Mesenchymal stem cell (in vitro differentiated cells and primary cell): ENCODE data around the gene BNC2.

Source experiments
- DNase-seq: peaks from one replicate; pipeline ENCODE4 v3.0.0-alpha.2; 2013
- H2AFZ ChIP-seq: one replicate; pipeline ENCODE4 v1.6.1; 2013; ENCODE audit warnings: low read depth, mild to moderate bottlenecking, control low read depth, inconsistent platforms, low read length, moderate library complexity
- H2AK5ac ChIP-seq: 2 replicates; pipeline ENCODE4 v1.6.1; 2013; ENCODE audit warnings: low read length, moderate library complexity, mild to moderate bottlenecking, inconsistent platforms; ENCODE audit not compliant: severe bottlenecking
- H2BK120ac ChIP-seq: one replicate; pipeline ENCODE4 v1.6.1; 2013; ENCODE audit warnings: low read depth, mild to moderate bottlenecking, inconsistent platforms, low read length, moderate library complexity
- H2BK12ac ChIP-seq, 2 experiments: one replicate each; pipeline ENCODE4 v1.6.1; 2013; ENCODE audit warnings: inconsistent platforms in 2 of 2, low read length in 2 of 2, mild to moderate bottlenecking in 2 of 2, moderate library complexity in 2 of 2, control low read depth in 1 of 2
- H2BK15ac ChIP-seq: one replicate; pipeline ENCODE4 v1.6.1; 2013; ENCODE audit warnings: mild to moderate bottlenecking, low read depth, inconsistent platforms; ENCODE audit not compliant: poor library complexity, severe bottlenecking
- H2BK5ac ChIP-seq: 2 replicates; pipeline ENCODE4 v1.6.1; 2013; ENCODE audit warnings: low read depth, mild to moderate bottlenecking, low read length, control low read depth, inconsistent platforms; ENCODE audit not compliant: poor library complexity, severe bottlenecking
- H3K14ac ChIP-seq, 2 experiments: one replicate each; pipeline ENCODE4 v1.6.1; 2013; ENCODE audit warnings: inconsistent platforms in 2 of 2, low read length in 2 of 2, control low read depth in 1 of 2, mild to moderate bottlenecking in 1 of 2, moderate library complexity in 1 of 2
- H3K18ac ChIP-seq, 2 experiments: one replicate each; pipeline ENCODE4 v1.6.1; 2013; ENCODE audit warnings: inconsistent platforms in 2 of 2, low read length in 2 of 2, control low read depth in 1 of 2, low read depth in 1 of 2, mild to moderate bottlenecking in 1 of 2
- H3K23ac ChIP-seq, 2 experiments: one replicate each; pipeline ENCODE4 v1.6.1; 2013; ENCODE audit warnings: inconsistent platforms in 2 of 2, low read length in 2 of 2, mild to moderate bottlenecking in 2 of 2, moderate library complexity in 2 of 2, control low read depth in 1 of 2
- H3K27ac ChIP-seq: 2 replicates; pipeline ENCODE4 v1.5.1; 2013; ENCODE audit warnings: mild to moderate bottlenecking, moderate library complexity, low read length, control low read depth, inconsistent platforms; ENCODE audit not compliant: poor library complexity, severe bottlenecking
- H3K27me3 ChIP-seq, 2 experiments: 2 replicates each; pipeline versions ENCODE4 v1.6.1 to v1.7.0; 2013; ENCODE audit warnings: low read length in 2 of 2, mild to moderate bottlenecking in 2 of 2, moderate library complexity in 2 of 2, control low read depth in 1 of 2, inconsistent platforms in 1 of 2; ENCODE audit not compliant: control insufficient read depth in 1 of 2, insufficient read depth in 1 of 2
- H3K36me3 ChIP-seq, 2 experiments: 2 replicates each; pipeline versions ENCODE4 v1.6.1 to v1.7.0; 2013; ENCODE audit warnings: low read length in 2 of 2, control low read depth in 1 of 2, inconsistent platforms in 1 of 2, low read depth in 1 of 2, mild to moderate bottlenecking in 1 of 2; ENCODE audit not compliant: insufficient read depth in 2 of 2, control insufficient read depth in 1 of 2
- H3K4ac ChIP-seq, 2 experiments: one replicate each; pipeline ENCODE4 v1.6.1; 2013; ENCODE audit warnings: inconsistent platforms in 2 of 2, low read length in 2 of 2, mild to moderate bottlenecking in 2 of 2, moderate library complexity in 2 of 2, control low read depth in 1 of 2, low read depth in 1 of 2
- H3K4me1 ChIP-seq: 2 replicates; pipeline ENCODE4 v1.6.1; 2013; ENCODE audit warnings: low read depth, low read length, control low read depth; ENCODE audit not compliant: control insufficient read depth, insufficient read depth
- H3K4me2 ChIP-seq: 2 replicates; pipeline ENCODE4 v1.6.1; 2013; ENCODE audit warnings: low read length, mild to moderate bottlenecking, inconsistent platforms; ENCODE audit not compliant: poor library complexity, severe bottlenecking
- H3K4me3 ChIP-seq, 2 experiments: 2 replicates each; pipeline versions ENCODE4 v1.5.1 to v1.7.0; 2013; ENCODE audit warnings: low read length in 2 of 2, mild to moderate bottlenecking in 2 of 2, control low read depth in 1 of 2, low read depth in 1 of 2; ENCODE audit not compliant: insufficient read depth in 1 of 2
- H3K79me1 ChIP-seq: replicated peaks from 2 replicates; pipeline ENCODE4 v1.6.1; 2013; ENCODE audit warnings: mild to moderate bottlenecking, control low read depth, low read length, inconsistent platforms; ENCODE audit not compliant: poor library complexity, severe bottlenecking
- H3K9ac ChIP-seq: 2 replicates; pipeline ENCODE4 v1.7.0; 2013; ENCODE audit warnings: mild to moderate bottlenecking, low read length, moderate library complexity
- H3K9me3 ChIP-seq: 2 replicates; pipeline ENCODE4 v1.7.0; 2013; ENCODE audit warnings: mild to moderate bottlenecking, low read length; ENCODE audit not compliant: control insufficient read depth
- H4K8ac ChIP-seq: one replicate; pipeline ENCODE4 v1.6.1; 2013; ENCODE audit warnings: inconsistent platforms, mild to moderate bottlenecking, low read length, moderate library complexity
- H4K91ac ChIP-seq: one replicate; pipeline ENCODE4 v1.6.1; 2013; ENCODE audit warnings: mild to moderate bottlenecking, low read length, inconsistent platforms
- WGBS: methylation state at CpG from one replicate; pipeline ENCODE4 v1.1.7; 2013; ENCODE audit warnings: mixed read lengths; 5-methylcytosine and 5-hydroxymethylcytosine counted together

The BNC2 gene

GRCh38 chr9:16728137-16728508 lies 142.3 kb downstream of the BNC2 start:
- Histone ChIP-seq H2BK5ac (no peak overlapping the region), H4K91ac (no peak overlapping the region), H3K23ac (no peak overlapping the region), H3K18ac (peak overlapping the region in 1 of 2 experiments; percentile 46), H3K4me2 (peak overlapping the region; percentile 86), H2BK120ac (no peak overlapping the region), H2AFZ (no peak overlapping the region), H3K9me3 (no peaks in the 10 kb centered on the region), H3K4ac (peak overlapping the region in 1 of 2 experiments; percentile 4), H3K79me1 (peaks cover 4% of the 10 kb centered on the region), H2AK5ac (no peak overlapping the region), H3K9ac (peak overlapping the region; percentile 96), H3K27me3 (no peaks in the 10 kb centered on the region), H2BK15ac (no peak overlapping the region), H2BK12ac (peak overlapping the region in 1 of 2 experiments; percentile 57), H3K14ac (peak overlapping the region in 1 of 2 experiments; percentile 83), H4K8ac (no peak overlapping the region), H3K27ac (peak overlapping the region; percentile 97), H3K36me3 (peaks cover 0 to 22% of the 10 kb centered on the region in 2 experiments), H3K4me1 (peaks cover 8% of the 10 kb centered on the region), H3K4me3 (peak overlapping the region in 1 of 2 experiments; percentile 81)
- DNase-seq = peak; percentile 25
- 73% methylated on average over 2 of the region's 3 CpGs for WGBS

GRCh38 chr9:16727452-16728136 lies 142.9 kb downstream of the BNC2 start:
- 30% methylated on average over 7 of the region's 7 CpGs for WGBS
- H3K23ac ChIP-seq = peak overlapping the region in 1 of 2 experiments; percentile 63

GRCh38 chr9:16726718-16727451 lies 143.6 kb downstream of the BNC2 start:
- peak overlapping the region; percentile 74 for H3K4me2 ChIP-seq
- peak overlapping the region; percentile 96 for H3K4ac ChIP-seq
- peak overlapping the region; percentile 98 for H4K8ac ChIP-seq
- peak overlapping the region; percentile 63 for H2BK15ac ChIP-seq
- H3K9me3 ChIP-seq = no peaks in the 10 kb centered on the region
- H4K91ac ChIP-seq = peak overlapping the region; percentile 95
- peaks cover 0 to 12% of the 10 kb centered on the region in 2 experiments for H3K36me3 ChIP-seq
- 0% methylated on average over 57 of the region's 60 CpGs for WGBS
- peaks cover 4% of the 10 kb centered on the region for H3K79me1 ChIP-seq
- no peaks in the 10 kb centered on the region for H3K27me3 ChIP-seq
- peak overlapping the region; percentile 72 to 81 for H3K4me3 ChIP-seq
- H2BK120ac ChIP-seq = peak overlapping the region; percentile 80
- H2BK12ac ChIP-seq = peak overlapping the region; percentile 89 to 96
- H3K18ac ChIP-seq = peak overlapping the region; percentile 93 to 99
- H3K4me1 ChIP-seq = peaks cover 11% of the 10 kb centered on the region
- peak overlapping the region in 1 of 2 experiments; percentile 72 for H3K14ac ChIP-seq
- DNase-seq = peak; percentile 87
- H3K27ac ChIP-seq = peak overlapping the region; percentile 97
- H2AK5ac ChIP-seq = peak overlapping the region; percentile 91
- peak overlapping the region in 1 of 2 experiments; percentile 79 for H3K23ac ChIP-seq
- H2BK5ac ChIP-seq = peak overlapping the region; percentile 96
- peak overlapping the region; percentile 96 for H3K9ac ChIP-seq
- peak overlapping the region; percentile 56 for H2AFZ ChIP-seq

More at GRCh38 chr9:16727452-16728136, 142.9 kb downstream of the BNC2 start:
- H4K91ac ChIP-seq = no peak overlapping the region
- no peak overlapping the region for H4K8ac ChIP-seq
- no peak overlapping the region for H3K14ac ChIP-seq
- H2AK5ac ChIP-seq = peak overlapping the region; percentile 15
- H2BK5ac ChIP-seq = peak overlapping the region; percentile 1
- DNase-seq = peak; percentile 35
- H3K4ac ChIP-seq = no peak overlapping the region
- H3K9ac ChIP-seq = peak overlapping the region; percentile 96
- peaks cover 8% of the 10 kb centered on the region for H3K4me1 ChIP-seq
- peaks cover 0 to 16% of the 10 kb centered on the region in 2 experiments for H3K36me3 ChIP-seq
- H3K27ac ChIP-seq = peak overlapping the region; percentile 97
- peak overlapping the region in 1 of 2 experiments; percentile 29 for H2BK12ac ChIP-seq
- H2BK15ac ChIP-seq = no peak overlapping the region
- H2BK120ac ChIP-seq = no peak overlapping the region
- H2AFZ ChIP-seq = no peak overlapping the region
- H3K4me3 ChIP-seq = peak overlapping the region in 1 of 2 experiments; percentile 81
- peak overlapping the region in 1 of 2 experiments; percentile 28 for H3K18ac ChIP-seq
- H3K4me2 ChIP-seq = peak overlapping the region; percentile 86
- H3K9me3 ChIP-seq = no peaks in the 10 kb centered on the region
- H3K27me3 ChIP-seq = no peaks in the 10 kb centered on the region
- H3K79me1 ChIP-seq = peaks cover 3% of the 10 kb centered on the region

- Histone ChIP-seq H2BK5ac (no peak overlapping the region), H3K27ac (peak overlapping the region; percentile 73), H3K14ac (peak overlapping the region in 1 of 2 experiments; percentile 7), H3K18ac (peak overlapping the region in 1 of 2 experiments; percentile 73), H4K8ac (peak overlapping the region; percentile 59), H2AFZ (no peak overlapping the region), H3K23ac (no peak overlapping the region), H3K4me1 (peaks cover 11% of the 10 kb centered on the region), H2BK120ac (no peak overlapping the region), H4K91ac (no peak overlapping the region), H2AK5ac (no peak overlapping the region), H2BK15ac (no peak overlapping the region), H3K9ac (peak overlapping the region; percentile 96), H3K9me3 (no peaks in the 10 kb centered on the region), H3K4me2 (peak overlapping the region; percentile 94), H2BK12ac (peak overlapping the region; percentile 67 to 94), H3K27me3 (no peaks in the 10 kb centered on the region), H3K4me3 (peak overlapping the region; percentile 46 to 81), H3K79me1 (peaks cover 8% of the 10 kb centered on the region), H3K4ac (peak overlapping the region; percentile 78 to 79), H3K36me3 (peaks cover 0 to 6% of the 10 kb centered on the region in 2 experiments)
- WGBS = 53% methylated on average over 7 of the region's 7 CpGs
- DNase-seq = peak; percentile 64
These were observed 144.4 kb downstream of the BNC2 start for GRCh38 chr9:16726029-16726428.
